CD4-positive, alpha-beta T cell treated with Interleukin-17A for 4 hours (primary cell): ENCODE results near the gene SNCA.

ENCODE experiments used
- DNase-seq: peaks from one replicate; pipeline ENCODE4 v3.0.0-alpha.2; 2020; ENCODE audit warnings: mixed read lengths

Gene SNCA

DNA sequence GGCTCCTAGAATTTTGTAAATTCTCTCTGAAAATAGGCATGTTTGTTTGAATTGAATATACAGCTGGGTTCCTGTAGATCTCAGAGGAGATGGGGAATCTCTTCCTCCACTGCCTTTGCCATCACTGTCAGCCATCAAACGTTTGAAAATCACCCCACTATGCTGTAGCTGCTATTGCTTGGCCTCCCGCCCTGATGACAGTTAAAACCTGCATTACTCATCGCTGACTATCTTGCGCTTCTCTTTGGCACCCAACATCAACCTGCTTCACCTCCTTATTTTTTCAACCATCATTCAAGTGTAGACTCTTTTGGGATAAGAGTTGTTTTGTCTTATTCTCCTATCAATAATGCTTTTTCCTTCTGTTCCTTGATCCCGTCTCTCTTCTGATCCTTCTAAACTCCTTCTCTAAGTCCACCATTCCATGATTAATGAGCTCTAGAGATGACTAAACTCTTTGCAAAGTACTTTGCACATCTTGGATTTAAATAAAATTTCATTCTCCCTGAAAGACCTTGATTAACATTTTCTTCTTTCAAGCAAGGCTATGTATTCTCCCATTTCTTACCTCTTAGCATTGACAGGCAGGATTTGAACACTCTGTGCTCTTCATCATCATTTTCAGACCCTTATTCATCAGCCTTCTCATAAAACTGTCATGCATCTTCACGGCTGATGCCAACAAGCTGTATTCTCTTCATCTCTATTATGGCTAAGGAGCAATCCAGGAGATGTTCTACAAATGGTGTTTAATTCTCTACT, 133.0 kb downstream of the SNCA start:
- no peak for DNase-seq

DNA sequence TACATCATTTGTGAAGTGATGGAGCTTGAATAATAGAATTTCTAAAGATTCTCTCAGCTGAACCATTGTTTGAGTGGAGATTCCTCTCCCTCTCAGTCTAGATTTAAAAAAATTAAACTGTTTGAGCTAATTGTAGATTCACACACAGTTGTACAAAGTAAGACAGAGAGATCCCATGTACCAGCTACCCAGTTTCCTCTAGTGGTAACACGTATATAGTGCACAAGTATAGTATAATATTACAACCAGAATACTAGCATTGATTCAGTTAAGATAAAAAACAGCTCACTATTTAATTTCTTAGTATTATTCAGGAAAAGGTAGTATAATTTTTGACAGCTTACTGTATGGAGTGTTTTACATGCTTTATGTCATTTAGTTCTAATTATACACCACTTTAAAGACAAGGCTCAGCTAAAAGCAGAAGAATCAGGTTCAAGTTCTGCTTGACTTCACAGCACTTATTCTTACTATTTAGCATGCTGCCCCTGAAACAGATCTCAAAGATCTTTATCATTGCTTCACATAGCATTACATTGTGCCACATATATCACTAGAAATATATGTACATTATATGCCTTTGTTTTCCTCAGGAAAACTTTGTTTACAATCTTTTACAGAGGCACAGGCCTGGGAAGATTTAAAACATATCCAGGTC, 136.1 kb downstream of the SNCA start:
- no peak for DNase-seq

- DNase-seq: no peak
Observed at GRCh38 chr4:89685690-89686089, 151.3 kb downstream of the SNCA start.

DNA sequence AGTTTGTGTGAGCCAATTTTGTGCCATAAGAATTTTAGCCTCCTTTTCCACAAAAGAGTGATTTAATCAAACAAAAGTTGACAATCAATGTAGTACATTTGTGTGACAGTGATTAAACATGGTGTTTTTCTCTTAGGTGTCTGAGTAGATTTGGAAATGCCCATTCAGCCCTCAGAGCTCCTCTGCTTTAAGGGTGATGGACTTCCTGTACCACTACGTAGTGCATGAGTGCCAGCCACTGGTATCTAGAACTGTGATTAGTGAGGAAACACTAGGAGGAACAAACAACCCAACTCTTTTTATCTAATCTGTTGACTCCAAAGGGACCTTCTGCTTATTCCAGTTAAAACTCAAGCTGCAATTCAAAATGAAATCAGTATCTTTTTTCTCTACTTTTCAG, 151.7 kb downstream of the SNCA start:
- DNase-seq: no peak

- no peak for DNase-seq
Observed at GRCh38 chr4:89684536-89684935, 152.4 kb downstream of the SNCA start.

DNA sequence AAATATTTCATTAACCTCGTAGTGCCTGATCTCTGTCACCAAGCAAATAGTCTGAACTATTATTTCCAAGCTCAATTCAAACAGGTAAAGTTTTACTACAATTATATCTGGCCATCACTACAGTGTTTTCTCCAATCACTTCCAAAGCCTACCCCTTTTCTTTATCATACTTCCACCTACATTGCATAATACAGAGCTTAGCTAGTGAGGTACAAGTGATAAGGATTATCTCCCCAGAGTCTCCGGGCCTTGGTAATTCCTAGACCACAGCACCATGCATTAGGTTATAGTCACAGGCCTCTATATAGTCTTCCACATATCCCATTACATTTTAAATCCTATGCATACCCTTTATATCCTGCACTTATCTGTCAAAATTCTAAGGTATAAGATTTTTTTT, 154.2 kb downstream of the SNCA start:
- DNase-seq: no peak

DNA sequence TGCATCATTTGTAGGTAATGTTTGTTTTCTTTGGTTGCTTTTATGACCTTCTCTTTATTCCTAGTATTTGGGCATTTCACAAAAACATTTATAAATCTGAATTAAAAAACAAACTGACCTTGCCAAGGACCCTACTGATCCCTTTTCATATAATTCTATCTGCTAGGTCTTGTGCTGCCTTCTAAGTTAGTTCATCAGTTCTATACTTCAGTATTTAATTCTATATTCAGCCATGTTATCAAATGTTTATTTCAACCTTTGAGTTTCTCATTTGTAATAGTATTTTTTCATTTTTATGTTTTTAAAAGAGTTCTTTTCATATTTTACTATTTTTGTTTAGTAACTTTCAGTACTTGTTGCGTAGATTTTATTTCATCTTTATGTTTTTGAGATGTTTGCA, 155.3 kb downstream of the SNCA start:
- no peak for DNase-seq

GRCh38 chr4:89681219-89681618, 155.7 kb downstream of the SNCA start:
- no peak for DNase-seq

DNA sequence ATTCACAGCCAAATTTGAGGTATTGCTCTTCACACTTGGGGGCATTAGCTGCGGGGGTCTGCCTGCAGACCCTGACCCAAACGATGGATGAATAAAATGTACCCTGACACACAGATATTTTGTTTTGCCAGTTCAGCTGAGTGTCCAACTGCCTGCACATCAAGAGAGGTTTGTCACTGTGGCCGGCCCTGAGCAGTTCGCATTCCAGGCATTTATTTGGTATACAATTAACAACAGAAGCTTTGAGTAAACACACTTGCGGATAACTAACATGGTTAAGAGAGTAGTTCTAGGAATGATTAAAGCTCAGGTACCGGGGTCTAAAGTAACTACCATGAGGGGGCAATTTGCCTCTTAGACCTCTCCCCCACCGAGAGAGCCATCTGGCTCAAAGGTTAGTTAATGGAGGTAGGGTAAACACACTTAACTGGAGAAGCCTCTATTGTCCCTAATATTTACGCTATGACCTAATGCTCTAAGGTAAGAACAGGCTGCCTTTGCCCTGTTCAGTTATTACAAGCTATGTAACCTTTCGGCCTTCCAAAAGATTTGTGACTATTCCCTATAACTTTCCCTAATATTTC, 162.0 kb downstream of the SNCA start:
- DNase-seq: no peak
